HepG2 (cell line): ENCODE data around the gene ANAPC1. TPM values are rescaled to one million over a fixed set of nuclear protein-coding genes. Genes with fewer than 3 reads are reported as not detected.
A peak's percentile ranks its signal among the peaks of the same experiment; 100 is the strongest.

Source experiments
- ARHGAP35 ChIP-seq: sonication (generic); formaldehyde crosslinking; IDR thresholded peaks from 2 replicates; pipeline ENCODE4 v1.9.0; 2022; ENCODE audit warnings: mild to moderate bottlenecking, inconsistent platforms, moderate library complexity, missing genetic modification reagents, borderline replicate concordance
- ARID5B ChIP-seq: IDR thresholded peaks from 2 replicates; pipeline ENCODE4 v1.4.0; 2020; ENCODE audit warnings: mild to moderate bottlenecking, missing genetic modification reagents
- ATF1 ChIP-seq: IDR thresholded peaks from 2 replicates; pipeline ENCODE4 v1.6.1; 2016; ENCODE audit warnings: mild to moderate bottlenecking, control low read depth
- FOXK1 ChIP-seq: sonication (generic); formaldehyde crosslinking; IDR thresholded peaks from 2 replicates; pipeline ENCODE4 v1.4.0; 2020; ENCODE audit warnings: low read depth, missing genetic modification reagents, borderline replicate concordance
- FOXK2 ChIP-seq: fragments of 450-650 bp; IDR thresholded peaks from 2 replicates; pipeline ENCODE4 v1.6.1; 2016
- GATAD1 ChIP-seq: IDR thresholded peaks from 2 replicates; pipeline ENCODE4 v1.6.1; 2016; ENCODE audit warnings: missing genetic modification reagents, missing compliant biosample characterization
- JUN ChIP-seq: sonication (generic); formaldehyde crosslinking; IDR thresholded peaks from 2 replicates; pipeline ENCODE4 v1.4.0; 2020; ENCODE audit warnings: mild to moderate bottlenecking, missing genetic modification reagents
- MTF2 ChIP-seq: sonication (generic); formaldehyde crosslinking; IDR thresholded peaks from 2 replicates; pipeline ENCODE4 v1.5.0; 2020; ENCODE audit warnings: missing genetic modification reagents, borderline replicate concordance
- REL ChIP-seq: sonication (generic); formaldehyde crosslinking; conservative IDR thresholded peaks from 2 replicates; pipeline ENCODE4 v1.8.0; 2022; ENCODE audit warnings: mild to moderate bottlenecking, missing genetic modification reagents, moderate library complexity
- SALL1 ChIP-seq: sonication (generic); formaldehyde crosslinking; IDR thresholded peaks from 2 replicates; pipeline ENCODE4 v1.8.0; 2022; ENCODE audit warnings: mild to moderate bottlenecking, missing genetic modification reagents
- TARDBP ChIP-seq: sonication (generic); formaldehyde crosslinking; IDR thresholded peaks from 2 replicates; pipeline ENCODE4 v1.8.0; 2022; ENCODE audit warnings: mild to moderate bottlenecking, missing genetic modification reagents
- ZBTB7B ChIP-seq: sonication (generic); formaldehyde crosslinking; IDR thresholded peaks from 2 replicates; pipeline ENCODE4 v1.4.0; 2020; ENCODE audit warnings: missing genetic modification reagents
- ZFP36 ChIP-seq: fragments of 150-350 bp; IDR thresholded peaks from 2 replicates; pipeline ENCODE4 v1.6.1; 2018; ENCODE audit warnings: borderline replicate concordance, low read length, low read depth; ENCODE audit not compliant: partially characterized antibody
- ZNF12 ChIP-seq: sonication (generic); formaldehyde crosslinking; IDR thresholded peaks from 2 replicates; pipeline ENCODE4 v1.5.0; 2020; ENCODE audit warnings: missing genetic modification reagents
- ZNF550 ChIP-seq: sonication (generic); formaldehyde crosslinking; IDR thresholded peaks from 2 replicates; pipeline ENCODE4 v1.4.0; 2020; ENCODE audit warnings: mild to moderate bottlenecking, missing genetic modification reagents, borderline replicate concordance
- polyA plus RNA-seq, 8 experiments: library from polyadenylated mRNA; depleted of rRNA in 3 of 8; stranded (reverse) in 7 of 8; unstranded in 1 of 8; fragments of >200 nt; fragmentation: Illumina TruSeq in 4 of 8; extraction: Trizol in 4 of 8; gene quantifications; 2 replicates each; pipeline versions ENCODE4 v1.2.1 to v1.2.3, GENCODE V29; 2011 to 2016; ENCODE audit warnings: low read depth in 4 of 8, missing spikeins in 1 of 8, mixed read lengths in 1 of 8; ENCODE audit not compliant: insufficient read depth in 1 of 8
- total RNA-seq, 5 experiments: library from RNA; depleted of rRNA; stranded (reverse); fragments of >200 nt; fragmentation: Illumina TruSeq; extraction: Trizol; gene quantifications; 2 replicates each; pipeline ENCODE4 v1.2.3, GENCODE V29; 2016; ENCODE audit warnings: low read depth in 1 of 5
- TF ChIP-seq, protein P1 (sequence below), 2 experiments: sonication (generic) in 1 of 2; formaldehyde crosslinking in 1 of 2; IDR thresholded peaks; 2 replicates each; pipeline versions ENCODE4 v1.4.0 to v1.6.1; 2016 to 2020; ENCODE audit warnings: borderline replicate concordance in 1 of 2, low read depth in 1 of 2, mild to moderate bottlenecking in 1 of 2, missing genetic modification reagents in 1 of 2
- TF ChIP-seq, protein P2 (sequence below): sonication (generic); formaldehyde crosslinking; conservative IDR thresholded peaks from 2 replicates; pipeline ENCODE4 v1.5.0; 2020; ENCODE audit warnings: missing genetic modification reagents
- TF ChIP-seq, protein P3 (sequence below): sonication (generic); formaldehyde crosslinking; IDR thresholded peaks from 2 replicates; pipeline ENCODE4 v1.5.1; 2020; ENCODE audit warnings: missing genetic modification reagents, mild to moderate bottlenecking, borderline replicate concordance

The ANAPC1 gene
- total and polyA plus RNA-seq, 2 of the 13 experiments (the other 11 are each of a cell fraction or from before 2014, with no cell fraction given) = 50.0 to 89.7 TPM

DNA sequence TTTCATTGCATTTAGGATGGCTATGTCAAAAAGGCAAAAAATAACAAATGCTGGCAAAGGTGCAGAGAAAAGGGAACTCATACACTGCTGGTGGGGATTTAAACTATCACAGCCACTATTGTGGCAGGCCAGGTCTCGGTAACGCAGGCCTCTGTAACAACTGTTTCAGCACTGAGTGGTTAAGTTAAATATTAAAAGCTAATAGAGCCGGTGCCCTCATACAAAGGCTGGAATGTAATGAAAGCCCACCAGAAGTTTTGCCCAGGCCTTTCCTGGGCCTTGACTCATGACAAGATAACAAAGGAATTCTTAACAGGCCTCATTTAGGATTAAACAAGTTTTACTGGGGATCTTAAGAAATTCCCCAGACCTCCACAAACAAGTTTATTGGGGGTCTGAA is 25.1 kb upstream of the ANAPC1 start (continued):
- TF ChIP-seq, protein P1, sequence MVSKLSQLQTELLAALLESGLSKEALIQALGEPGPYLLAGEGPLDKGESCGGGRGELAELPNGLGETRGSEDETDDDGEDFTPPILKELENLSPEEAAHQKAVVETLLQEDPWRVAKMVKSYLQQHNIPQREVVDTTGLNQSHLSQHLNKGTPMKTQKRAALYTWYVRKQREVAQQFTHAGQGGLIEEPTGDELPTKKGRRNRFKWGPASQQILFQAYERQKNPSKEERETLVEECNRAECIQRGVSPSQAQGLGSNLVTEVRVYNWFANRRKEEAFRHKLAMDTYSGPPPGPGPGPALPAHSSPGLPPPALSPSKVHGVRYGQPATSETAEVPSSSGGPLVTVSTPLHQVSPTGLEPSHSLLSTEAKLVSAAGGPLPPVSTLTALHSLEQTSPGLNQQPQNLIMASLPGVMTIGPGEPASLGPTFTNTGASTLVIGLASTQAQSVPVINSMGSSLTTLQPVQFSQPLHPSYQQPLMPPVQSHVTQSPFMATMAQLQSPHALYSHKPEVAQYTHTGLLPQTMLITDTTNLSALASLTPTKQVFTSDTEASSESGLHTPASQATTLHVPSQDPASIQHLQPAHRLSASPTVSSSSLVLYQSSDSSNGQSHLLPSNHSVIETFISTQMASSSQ (IDR thresholded peaks at IDR 0.05; ENCODE audit: low read depth) = peak; percentile 46; the same call in 1 of the 2 replicates
- TF ChIP-seq, protein P1 (CRISPR knock-in tag; IDR thresholded peaks at IDR 0.05; ENCODE audit: borderline replicate concordance) = no peak; the same call in 1 of the 2 replicates
- TF ChIP-seq ARHGAP35 (CRISPR knock-in tag) = no peak
- TF ChIP-seq FOXK1 (CRISPR knock-in tag) = no peak
- TF ChIP-seq REL (CRISPR knock-in tag) = no peak
- TF ChIP-seq ZFP36 = no peak
- no peak for TF ChIP-seq ZNF550 (CRISPR knock-in tag)
- TF ChIP-seq ZNF12 (CRISPR knock-in tag) = peak; percentile 92
- TF ChIP-seq JUN (CRISPR knock-in tag) = no peak
- TF ChIP-seq, protein P2, sequence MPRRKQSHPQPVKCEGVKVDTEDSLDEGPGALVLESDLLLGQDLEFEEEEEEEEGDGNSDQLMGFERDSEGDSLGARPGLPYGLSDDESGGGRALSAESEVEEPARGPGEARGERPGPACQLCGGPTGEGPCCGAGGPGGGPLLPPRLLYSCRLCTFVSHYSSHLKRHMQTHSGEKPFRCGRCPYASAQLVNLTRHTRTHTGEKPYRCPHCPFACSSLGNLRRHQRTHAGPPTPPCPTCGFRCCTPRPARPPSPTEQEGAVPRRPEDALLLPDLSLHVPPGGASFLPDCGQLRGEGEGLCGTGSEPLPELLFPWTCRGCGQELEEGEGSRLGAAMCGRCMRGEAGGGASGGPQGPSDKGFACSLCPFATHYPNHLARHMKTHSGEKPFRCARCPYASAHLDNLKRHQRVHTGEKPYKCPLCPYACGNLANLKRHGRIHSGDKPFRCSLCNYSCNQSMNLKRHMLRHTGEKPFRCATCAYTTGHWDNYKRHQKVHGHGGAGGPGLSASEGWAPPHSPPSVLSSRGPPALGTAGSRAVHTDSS (CRISPR knock-in tag) = no peak
- peak; percentile 94 for TF ChIP-seq ZBTB7B (CRISPR knock-in tag)
- peak; percentile 32; the same call in 1 of the 2 replicates for TF ChIP-seq SALL1 (CRISPR knock-in tag)
- TF ChIP-seq, protein P3, sequence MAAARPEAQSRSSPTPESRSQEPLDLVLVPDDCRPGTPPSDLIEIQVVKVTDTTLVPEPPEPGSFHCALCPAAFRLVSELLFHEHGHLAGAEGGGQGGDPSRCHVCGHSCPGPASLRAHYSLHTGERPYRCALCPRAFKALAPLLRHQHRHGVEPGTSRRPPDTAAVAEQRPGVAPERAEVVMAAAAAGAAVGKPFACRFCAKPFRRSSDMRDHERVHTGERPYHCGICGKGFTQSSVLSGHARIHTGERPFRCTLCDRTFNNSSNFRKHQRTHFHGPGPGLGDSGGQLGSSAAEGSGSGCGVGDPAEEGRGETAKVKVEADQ (CRISPR knock-in tag) = no peak
- TF ChIP-seq GATAD1 (CRISPR knock-in tag) = no peak
- TF ChIP-seq TARDBP = no peak
- no peak for TF ChIP-seq FOXK2
- peak; percentile 56 for TF ChIP-seq ARID5B (CRISPR knock-in tag)
- peak; percentile 35; the same call in 1 of the 2 replicates for TF ChIP-seq ATF1 (CRISPR knock-in tag)
- TF ChIP-seq MTF2 (CRISPR knock-in tag) = no peak
